HG02759 (cell line): ENCODE measurements around the gene ERBB3.
"Not testable (repeated sequence)": the region's sequence is repeated elsewhere in the genome, so short reads cannot be mapped to it uniquely, and the experiment has no call there.

Experiments
- ATAC-seq: cut with Tn5 transposase; IDR thresholded peaks from one replicate; pipeline ENCODE4 v1.9.1; 2021; ENCODE audit warnings: mild to moderate bottlenecking, moderate library complexity; ENCODE audit not compliant: unreplicated experiment

Gene ERBB3

GRCh38 chr12:56079723-56080555 lies at the start of gene ERBB3:
Gene ERBB3, plus strand, starts transcription at chr12:56080165. Its CDS starts 136 bp downstream, at chr12:56080301.
- no peak for ATAC-seq

GRCh38 chr12:56031987-56032386 lies 48.0 kb upstream of the ERBB3 start:
- ATAC-seq, result no peak

- no peak for ATAC-seq
These were observed 45.2 kb upstream of the ERBB3 start for GRCh38 chr12:56034586-56035332.

GRCh38 chr12:56037161-56037560 lies 42.8 kb upstream of the ERBB3 start:
- ATAC-seq, result no peak

GRCh38 chr12:56038022-56038655 lies 41.8 kb upstream of the ERBB3 start:
- ATAC-seq, result no peak

- no peak for ATAC-seq
These were observed 39.8 kb upstream of the ERBB3 start for GRCh38 chr12:56040151-56040550.

GRCh38 chr12:56040963-56041551 lies 38.9 kb upstream of the ERBB3 start:
- peak; percentile 0 for ATAC-seq

GRCh38 chr12:56041552-56042429 lies 38.2 kb upstream of the ERBB3 start, which contains the start of gene RPS26:
Gene RPS26, plus strand, starts transcription at chr12:56041918. Its CDS starts 249 bp downstream, at chr12:56042167.
- peak; percentile 94 for ATAC-seq

GRCh38 chr12:56042430-56042813 lies 37.5 kb upstream of the ERBB3 start:
- ATAC-seq, result not testable (repeated sequence)

GRCh38 chr12:56042843-56043242 lies 37.1 kb upstream of the ERBB3 start:
- ATAC-seq, result no peak

GRCh38 chr12:56046027-56046780 lies 33.8 kb upstream of the ERBB3 start:
- no peak for ATAC-seq

- ATAC-seq, result no peak
These were observed 26.5 kb upstream of the ERBB3 start for GRCh38 chr12:56053407-56053893.

GRCh38 chr12:56059964-56060363 lies 20.0 kb upstream of the ERBB3 start:
- not testable (repeated sequence) for ATAC-seq

GRCh38 chr12:56061982-56062381 lies 18.0 kb upstream of the ERBB3 start:
- no peak for ATAC-seq

GRCh38 chr12:56062996-56063395 lies 17.0 kb upstream of the ERBB3 start:
- no peak for ATAC-seq

- no peak for ATAC-seq
These were observed 8.3 kb upstream of the ERBB3 start for GRCh38 chr12:56071648-56072047.

GRCh38 chr12:56074396-56074795 lies 5.6 kb upstream of the ERBB3 start:
- ATAC-seq, result no peak

- ATAC-seq, result not testable (repeated sequence)
These were observed 2.0 kb upstream of the ERBB3 start for GRCh38 chr12:56077966-56078365.

- ATAC-seq, result no peak
These were observed 1.5 kb upstream of the ERBB3 start for GRCh38 chr12:56078427-56078826.
